CD4-positive, CD25-positive, alpha-beta regulatory T cell (primary cell): ENCODE data around the gene WARS2. TPM values are rescaled to one million over a fixed set of nuclear protein-coding genes. Genes with fewer than 3 reads are reported as not detected.
A peak's percentile ranks its signal among the peaks of the same experiment; 100 is the strongest.

Experiments used
- ATAC-seq, 2 donors: fragments of 150-1000 bp; cut with Tn5 transposase; one replicate each; pipeline ENCODE4 v1.10.0; 2021; ENCODE audit warnings: low read depth in 2 of 2, moderate number of reproducible peaks in 2 of 2, moderate library complexity in 1 of 2
- DNase-seq, 3 donors: peaks; one replicate each; pipeline versions ENCODE4 v3.0.0 to v3.0.0-alpha.2; 2012 to 2022; ENCODE audit warnings: mixed read lengths in 1 of 3
- H3K27ac ChIP-seq: one replicate; pipeline ENCODE4 v1.7.0; 2013; ENCODE audit warnings: mild to moderate bottlenecking, low read length; ENCODE audit not compliant: insufficient read depth, poor library complexity, severe bottlenecking
- H3K27me3 ChIP-seq: one replicate; pipeline ENCODE4 v1.7.0; 2013; ENCODE audit warnings: low read length; ENCODE audit not compliant: control insufficient read depth, insufficient read depth
- H3K36me3 ChIP-seq: one replicate; pipeline ENCODE4 v1.7.0; 2013; ENCODE audit warnings: mild to moderate bottlenecking, low read length, moderate library complexity; ENCODE audit not compliant: control insufficient read depth, insufficient read depth
- H3K4me1 ChIP-seq: 2 replicates; pipeline ENCODE4 v1.7.0; 2013; ENCODE audit warnings: mild to moderate bottlenecking, low read length; ENCODE audit not compliant: insufficient read depth, control insufficient read depth, poor library complexity, severe bottlenecking
- H3K4me3 ChIP-seq: one replicate; pipeline ENCODE4 v1.7.0; 2013; ENCODE audit warnings: low read depth, mild to moderate bottlenecking, low read length, moderate library complexity
- H3K9me3 ChIP-seq, 2 experiments: 1 replicate in 1 of 2; 2 replicates in 1 of 2; pipeline ENCODE4 v1.7.0; 2013; ENCODE audit warnings: low read length in 2 of 2, mild to moderate bottlenecking in 1 of 2, moderate library complexity in 1 of 2; ENCODE audit not compliant: control insufficient read depth in 2 of 2
- H3K27ac Mint-ChIP-seq, 3 donors: one replicate each; pipeline ENCODE4 v1.8.0; 2020 to 2022; ENCODE audit warnings: mild to moderate bottlenecking in 3 of 3, mixed read lengths in 3 of 3, moderate library complexity in 2 of 3
- H3K27me3 Mint-ChIP-seq: one replicate; pipeline ENCODE4 v1.8.0; 2022; ENCODE audit warnings: mild to moderate bottlenecking, mixed read lengths
- H3K36me3 Mint-ChIP-seq: one replicate; pipeline ENCODE4 v1.8.0; 2020; ENCODE audit warnings: mixed read lengths
- H3K4me1 Mint-ChIP-seq, 4 donors: one replicate each; pipeline ENCODE4 v1.8.0; 2020 to 2022; ENCODE audit warnings: mixed read lengths in 4 of 4, mild to moderate bottlenecking in 1 of 4
- H3K4me3 Mint-ChIP-seq, 4 donors: one replicate each; pipeline ENCODE4 v1.8.0; 2020 to 2022; ENCODE audit warnings: mild to moderate bottlenecking in 4 of 4, mixed read lengths in 4 of 4, moderate library complexity in 3 of 4
- H3K9me3 Mint-ChIP-seq, 7 donors: one replicate each; pipeline ENCODE4 v1.8.0; 2020 to 2022; ENCODE audit warnings: mixed read lengths in 7 of 7, mild to moderate bottlenecking in 3 of 7, moderate library complexity in 2 of 7
- polyA plus RNA-seq, 4 donors: library from polyadenylated mRNA; unstranded; fragments of 300-500 nt; fragmentation: Illumina TruSeq; gene quantifications; one replicate each; pipeline ENCODE4 v1.2.3, GENCODE V29; 2021
- total RNA-seq: library from RNA; stranded (reverse); gene quantifications from one replicate; pipeline ENCODE4 v1.2.3, GENCODE V29; 2022

WARS2 gene
- total and polyA plus RNA-seq, 5 donors from 2014 or later: 13.9 to 23.0 (median 16.9) TPM

GRCh38 chr1:119150150-119150549 lies 9.7 kb upstream of the WARS2 start:
- Histone ChIP-seq H3K4me3 (no peak overlapping the region), H3K36me3 (no peaks in the 10 kb centered on the region), H3K4me1 (no peaks in the 10 kb centered on the region), H3K27me3 (no peaks in the 10 kb centered on the region), H3K9me3 (no peaks in the 10 kb centered on the region), H3K27ac (no peak overlapping the region)
- Mint-ChIP-seq H3K36me3 (peaks cover 31% of the 10 kb centered on the region), H3K27me3 (no peaks in the 10 kb centered on the region), H3K27ac (peak overlapping the region in 1 of 3 donors; percentile 79), H3K4me1 (peaks cover 5 to 36% (median 16%) of the 10 kb centered on the region in 4 donors), H3K9me3 (peaks cover 0 to 3% (median 0%) of the 10 kb centered on the region in 7 donors), H3K4me3 (no peak overlapping the region)
- no peak for DNase-seq
- no peak for ATAC-seq

GRCh38 chr1:119147661-119148090 lies 7.2 kb upstream of the WARS2 start:
- H3K27me3 ChIP-seq: no peaks in the 10 kb centered on the region
- H3K4me3 ChIP-seq: no peak overlapping the region
- Mint-ChIP-seq H3K27me3 (no peaks in the 10 kb centered on the region), H3K27ac (peak overlapping the region in 1 of 3 donors; percentile 20), H3K4me1 (peaks cover 5 to 37% (median 19%) of the 10 kb centered on the region in 4 donors), H3K4me3 (no peak overlapping the region), H3K36me3 (peaks cover 21% of the 10 kb centered on the region), H3K9me3 (peaks cover 0 to 3% (median 0%) of the 10 kb centered on the region in 7 donors)
- peaks cover under 1% of the 10 kb centered on the region for H3K4me1 ChIP-seq
- no peak overlapping the region for H3K27ac ChIP-seq
- H3K9me3 ChIP-seq: no peaks in the 10 kb centered on the region
- ATAC-seq (no peak), DNase-seq (no peak)
- no peaks in the 10 kb centered on the region for H3K36me3 ChIP-seq

GRCh38 chr1:119146466-119146865 lies 6.0 kb upstream of the WARS2 start:
- no peak overlapping the region for H3K4me3 ChIP-seq
- H3K4me3 Mint-ChIP-seq: no peak overlapping the region
- ATAC-seq (no peak), DNase-seq (no peak)
- H3K27me3 Mint-ChIP-seq: no peaks in the 10 kb centered on the region
- peaks cover 0 to 3% (median 0%) of the 10 kb centered on the region in 7 donors for H3K9me3 Mint-ChIP-seq
- no peaks in the 10 kb centered on the region for H3K36me3 ChIP-seq
- no peaks in the 10 kb centered on the region for H3K9me3 ChIP-seq
- no peaks in the 10 kb centered on the region for H3K27me3 ChIP-seq
- H3K27ac Mint-ChIP-seq: peak overlapping the region in 2 of 3 donors; percentile 18 to 54
- peaks cover 10% of the 10 kb centered on the region for H3K4me1 ChIP-seq
- no peak overlapping the region for H3K27ac ChIP-seq
- peaks cover 6 to 38% (median 21%) of the 10 kb centered on the region in 4 donors for H3K4me1 Mint-ChIP-seq
- peaks cover 21% of the 10 kb centered on the region for H3K36me3 Mint-ChIP-seq

- no peak for ATAC-seq
- Histone ChIP-seq H3K4me1 (peaks cover 19% of the 10 kb centered on the region), H3K27ac (no peak overlapping the region), H3K27me3 (no peaks in the 10 kb centered on the region), H3K36me3 (no peaks in the 10 kb centered on the region), H3K4me3 (no peak overlapping the region), H3K9me3 (no peaks in the 10 kb centered on the region)
- Mint-ChIP-seq H3K36me3 (peaks cover 14% of the 10 kb centered on the region), H3K27me3 (no peaks in the 10 kb centered on the region), H3K9me3 (no peaks in the 10 kb centered on the region), H3K4me3 (no peak overlapping the region), H3K27ac (peak overlapping the region in 1 of 3 donors; percentile 11), H3K4me1 (peaks cover 0 to 40% (median 19%) of the 10 kb centered on the region in 4 donors)
- DNase-seq: peak in 1 of 3 donors; percentile 70
These were observed 4.4 kb upstream of the WARS2 start for GRCh38 chr1:119144813-119145212.

GRCh38 chr1:119143706-119144105 lies 3.3 kb upstream of the WARS2 start:
- Mint-ChIP-seq H3K36me3 (peaks cover 13% of the 10 kb centered on the region), H3K27me3 (no peaks in the 10 kb centered on the region), H3K4me1 (peaks cover 0 to 42% (median 19%) of the 10 kb centered on the region in 4 donors), H3K27ac (peak overlapping the region in 1 of 3 donors; percentile 50), H3K4me3 (no peak overlapping the region), H3K9me3 (no peaks in the 10 kb centered on the region)
- Histone ChIP-seq H3K27ac (peak overlapping the region; percentile 20), H3K4me1 (peaks cover 27% of the 10 kb centered on the region), H3K4me3 (no peak overlapping the region), H3K36me3 (no peaks in the 10 kb centered on the region), H3K27me3 (no peaks in the 10 kb centered on the region), H3K9me3 (no peaks in the 10 kb centered on the region)
- no peak for DNase-seq
- no peak for ATAC-seq

GRCh38 chr1:119141660-119142059 lies 1.2 kb upstream of the WARS2 start:
- no peak overlapping the region for H3K27ac ChIP-seq
- Mint-ChIP-seq H3K4me1 (peaks cover 0 to 35% (median 14%) of the 10 kb centered on the region in 4 donors), H3K4me3 (peak overlapping the region in 1 of 4 donors; percentile 12), H3K9me3 (no peaks in the 10 kb centered on the region), H3K36me3 (peaks cover 8% of the 10 kb centered on the region), H3K27me3 (no peaks in the 10 kb centered on the region), H3K27ac (peak overlapping the region in 1 of 3 donors; percentile 10)
- ATAC-seq (no peak), DNase-seq (no peak)
- H3K4me1 ChIP-seq: peaks cover 27% of the 10 kb centered on the region
- H3K36me3 ChIP-seq: no peaks in the 10 kb centered on the region
- peak overlapping the region; percentile 91 for H3K4me3 ChIP-seq
- H3K27me3 ChIP-seq: no peaks in the 10 kb centered on the region
- H3K9me3 ChIP-seq: no peaks in the 10 kb centered on the region

GRCh38 chr1:119141020-119141424 lies 569 bp upstream of the WARS2 start:
- no peak overlapping the region for H3K27ac Mint-ChIP-seq
- H3K4me1 ChIP-seq: peaks cover 27% of the 10 kb centered on the region
- ATAC-seq (no peak), DNase-seq (peak in 2 of 3 donors; percentile 1 to 66)
- H3K36me3 ChIP-seq: no peaks in the 10 kb centered on the region
- H3K9me3 Mint-ChIP-seq: no peaks in the 10 kb centered on the region
- H3K4me1 Mint-ChIP-seq: peaks cover 0 to 30% (median 11%) of the 10 kb centered on the region in 4 donors
- H3K27me3 Mint-ChIP-seq: no peaks in the 10 kb centered on the region
- peak overlapping the region; percentile 91 for H3K4me3 ChIP-seq
- no peak overlapping the region for H3K4me3 Mint-ChIP-seq
- peak overlapping the region; percentile 100 for H3K27ac ChIP-seq
- H3K36me3 Mint-ChIP-seq: peaks cover 8% of the 10 kb centered on the region
- H3K27me3 ChIP-seq: no peaks in the 10 kb centered on the region
- H3K9me3 ChIP-seq: no peaks in the 10 kb centered on the region

- Mint-ChIP-seq H3K27ac (no peak overlapping the region), H3K27me3 (no peaks in the 10 kb centered on the region), H3K4me3 (no peak overlapping the region), H3K9me3 (no peaks in the 10 kb centered on the region), H3K36me3 (peaks cover 5% of the 10 kb centered on the region), H3K4me1 (peaks cover 0 to 24% (median 9%) of the 10 kb centered on the region in 4 donors)
- peak; percentile 4 to 7 for ATAC-seq
- Histone ChIP-seq H3K4me3 (peak overlapping the region; percentile 91), H3K36me3 (no peaks in the 10 kb centered on the region), H3K9me3 (no peaks in the 10 kb centered on the region), H3K4me1 (peaks cover 27% of the 10 kb centered on the region), H3K27ac (peak overlapping the region; percentile 100), H3K27me3 (no peaks in the 10 kb centered on the region)
- no peak for DNase-seq
These were observed 636 bp downstream of the WARS2 start for GRCh38 chr1:119139857-119140176.
